Fibroblast of pulmonary artery (primary cell): ENCODE results near the gene B3GAT2.

ENCODE experiments used
- DNase-seq: peaks from one replicate; pipeline ENCODE4 v3.0.0-alpha.2; 2010; ENCODE audit warnings: low read depth
- H3K4me3 ChIP-seq: replicated peaks from 2 replicates; pipeline ENCODE4 v1.5.1; 2011; ENCODE audit warnings: low read depth, mild to moderate bottlenecking, control low read depth, low read length, moderate library complexity
- CTCF ChIP-seq: IDR thresholded peaks from 2 replicates; pipeline ENCODE4 v1.5.1; 2011; ENCODE audit warnings: mild to moderate bottlenecking, control low read depth, low read length, inconsistent platforms; ENCODE audit errors: missing control alignments

The B3GAT2 gene

GRCh38 chr6:70884074-70884983 is 72.5 kb downstream of the B3GAT2 start:
- H3K4me3 ChIP-seq: no peak overlapping the region
- peak; percentile 60 for DNase-seq
- TF ChIP-seq CTCF: peak; percentile 85

- TF ChIP-seq CTCF: no peak
- no peak for DNase-seq
- no peak overlapping the region for H3K4me3 ChIP-seq
Observed at GRCh38 chr6:70879496-70879895, 77.4 kb downstream of the B3GAT2 start.

GRCh38 chr6:70874181-70874913 is 82.5 kb downstream of the B3GAT2 start:
- H3K4me3 ChIP-seq: no peak overlapping the region
- no peak for DNase-seq
- no peak for TF ChIP-seq CTCF

- TF ChIP-seq CTCF: no peak
- no peak for DNase-seq
- no peak overlapping the region for H3K4me3 ChIP-seq
Observed at GRCh38 chr6:70872469-70872868, 84.4 kb downstream of the B3GAT2 start.

GRCh38 chr6:70864401-70864800 is 92.5 kb downstream of the B3GAT2 start:
- no peak for DNase-seq
- H3K4me3 ChIP-seq: no peak overlapping the region
- TF ChIP-seq CTCF: no peak

GRCh38 chr6:70863343-70863742 is 93.5 kb downstream of the B3GAT2 start:
- no peak for DNase-seq
- no peak overlapping the region for H3K4me3 ChIP-seq
- TF ChIP-seq CTCF: no peak
